Rectal smooth muscle tissue (tissue), 1 donor: ENCODE results near the gene DIS3L2.

ENCODE experiments used
- H3K27ac ChIP-seq: one replicate; pipeline ENCODE4 v1.7.0; 2013; ENCODE audit warnings: low read depth, low read length, inconsistent platforms
- H3K27me3 ChIP-seq: one replicate; pipeline ENCODE4 v1.7.0; 2013; ENCODE audit warnings: low read length; ENCODE audit not compliant: control insufficient read depth, insufficient read depth
- H3K36me3 ChIP-seq: one replicate; pipeline ENCODE4 v1.7.0; 2013; ENCODE audit warnings: low read length; ENCODE audit not compliant: control insufficient read depth, insufficient read depth
- H3K4me1 ChIP-seq: one replicate; pipeline ENCODE4 v1.7.0; 2013; ENCODE audit warnings: low read length; ENCODE audit not compliant: control insufficient read depth, insufficient read depth
- H3K4me3 ChIP-seq: one replicate; pipeline ENCODE4 v1.7.0; 2013; ENCODE audit warnings: low read length
- H3K9ac ChIP-seq: one replicate; pipeline ENCODE4 v1.7.0; 2013; ENCODE audit warnings: low read length

Gene DIS3L2

GRCh38 chr2:232238596-232238995 is 277.1 kb downstream of the DIS3L2 start:
- H3K4me3 ChIP-seq = no peak overlapping the region
- H3K27me3 ChIP-seq = no peaks in the 10 kb centered on the region
- H3K4me1 ChIP-seq = no peaks in the 10 kb centered on the region
- no peak overlapping the region for H3K9ac ChIP-seq
- no peak overlapping the region for H3K27ac ChIP-seq
- peaks cover 10% of the 10 kb centered on the region for H3K36me3 ChIP-seq

- Histone ChIP-seq H3K4me1 (no peaks in the 10 kb centered on the region), H3K4me3 (no peak overlapping the region), H3K27ac (no peak overlapping the region), H3K27me3 (no peaks in the 10 kb centered on the region), H3K9ac (no peak overlapping the region), H3K36me3 (peaks cover 10% of the 10 kb centered on the region)
Measured at GRCh38 chr2:232239951-232240681, 278.6 kb downstream of the DIS3L2 start.

- Histone ChIP-seq H3K4me3 (no peak overlapping the region), H3K4me1 (no peaks in the 10 kb centered on the region), H3K27me3 (no peaks in the 10 kb centered on the region), H3K9ac (no peak overlapping the region), H3K27ac (no peak overlapping the region), H3K36me3 (peaks cover 10% of the 10 kb centered on the region)
Measured at GRCh38 chr2:232240906-232241305, 279.4 kb downstream of the DIS3L2 start.

- peaks cover 10% of the 10 kb centered on the region for H3K36me3 ChIP-seq
- no peak overlapping the region for H3K27ac ChIP-seq
- no peaks in the 10 kb centered on the region for H3K4me1 ChIP-seq
- no peak overlapping the region for H3K4me3 ChIP-seq
- no peak overlapping the region for H3K9ac ChIP-seq
- no peaks in the 10 kb centered on the region for H3K27me3 ChIP-seq
Measured at GRCh38 chr2:232242316-232242715, 280.8 kb downstream of the DIS3L2 start.

GRCh38 chr2:232245111-232245510 is 283.6 kb downstream of the DIS3L2 start:
- Histone ChIP-seq H3K4me1 (no peaks in the 10 kb centered on the region), H3K36me3 (peaks cover 7% of the 10 kb centered on the region), H3K27me3 (no peaks in the 10 kb centered on the region)

GRCh38 chr2:232246245-232246644 is 284.7 kb downstream of the DIS3L2 start:
- Histone ChIP-seq H3K36me3 (peaks cover 3% of the 10 kb centered on the region), H3K27ac (no peak overlapping the region), H3K9ac (no peak overlapping the region), H3K4me1 (no peaks in the 10 kb centered on the region), H3K4me3 (no peak overlapping the region), H3K27me3 (no peaks in the 10 kb centered on the region)

More at GRCh38 chr2:232245111-232245510, 283.6 kb downstream of the DIS3L2 start:
- Histone ChIP-seq H3K9ac (no peak overlapping the region), H3K4me3 (no peak overlapping the region), H3K27ac (no peak overlapping the region)

GRCh38 chr2:232249096-232249495 is 287.6 kb downstream of the DIS3L2 start:
- no peaks in the 10 kb centered on the region for H3K4me1 ChIP-seq
- no peak overlapping the region for H3K27ac ChIP-seq

GRCh38 chr2:232250246-232251175 is 289.0 kb downstream of the DIS3L2 start:
- Histone ChIP-seq H3K27ac (no peak overlapping the region), H3K27me3 (no peaks in the 10 kb centered on the region), H3K9ac (no peak overlapping the region), H3K36me3 (peaks cover 3% of the 10 kb centered on the region), H3K4me1 (no peaks in the 10 kb centered on the region), H3K4me3 (no peak overlapping the region)

More at GRCh38 chr2:232249096-232249495, 287.6 kb downstream of the DIS3L2 start:
- H3K4me3 ChIP-seq = no peak overlapping the region
- H3K27me3 ChIP-seq = no peaks in the 10 kb centered on the region
- peaks cover 3% of the 10 kb centered on the region for H3K36me3 ChIP-seq
- H3K9ac ChIP-seq = no peak overlapping the region

- H3K27me3 ChIP-seq = no peaks in the 10 kb centered on the region
- no peak overlapping the region for H3K27ac ChIP-seq
- H3K36me3 ChIP-seq = no peaks in the 10 kb centered on the region
Measured at GRCh38 chr2:232255033-232255432, 293.5 kb downstream of the DIS3L2 start.

GRCh38 chr2:232260075-232260474 is 298.6 kb downstream of the DIS3L2 start:
- Histone ChIP-seq H3K27ac (no peak overlapping the region), H3K9ac (no peak overlapping the region), H3K4me3 (no peak overlapping the region), H3K36me3 (no peaks in the 10 kb centered on the region), H3K4me1 (no peaks in the 10 kb centered on the region), H3K27me3 (no peaks in the 10 kb centered on the region)

More at GRCh38 chr2:232255033-232255432, 293.5 kb downstream of the DIS3L2 start:
- Histone ChIP-seq H3K9ac (no peak overlapping the region), H3K4me1 (no peaks in the 10 kb centered on the region), H3K4me3 (no peak overlapping the region)

- no peak overlapping the region for H3K27ac ChIP-seq
- H3K27me3 ChIP-seq = no peaks in the 10 kb centered on the region
- H3K4me1 ChIP-seq = no peaks in the 10 kb centered on the region
- no peak overlapping the region for H3K9ac ChIP-seq
- H3K36me3 ChIP-seq = no peaks in the 10 kb centered on the region
- no peak overlapping the region for H3K4me3 ChIP-seq
Measured at GRCh38 chr2:232261776-232262175, 300.3 kb downstream of the DIS3L2 start.

GRCh38 chr2:232263295-232263694 is 301.8 kb downstream of the DIS3L2 start:
- H3K27ac ChIP-seq = no peak overlapping the region
- H3K27me3 ChIP-seq = no peaks in the 10 kb centered on the region
- H3K4me3 ChIP-seq = no peak overlapping the region
- H3K36me3 ChIP-seq = no peaks in the 10 kb centered on the region
- no peak overlapping the region for H3K9ac ChIP-seq
- no peaks in the 10 kb centered on the region for H3K4me1 ChIP-seq
